Measurements from ENCODE around the gene COL4A2.

Gene COL4A2

DNA sequence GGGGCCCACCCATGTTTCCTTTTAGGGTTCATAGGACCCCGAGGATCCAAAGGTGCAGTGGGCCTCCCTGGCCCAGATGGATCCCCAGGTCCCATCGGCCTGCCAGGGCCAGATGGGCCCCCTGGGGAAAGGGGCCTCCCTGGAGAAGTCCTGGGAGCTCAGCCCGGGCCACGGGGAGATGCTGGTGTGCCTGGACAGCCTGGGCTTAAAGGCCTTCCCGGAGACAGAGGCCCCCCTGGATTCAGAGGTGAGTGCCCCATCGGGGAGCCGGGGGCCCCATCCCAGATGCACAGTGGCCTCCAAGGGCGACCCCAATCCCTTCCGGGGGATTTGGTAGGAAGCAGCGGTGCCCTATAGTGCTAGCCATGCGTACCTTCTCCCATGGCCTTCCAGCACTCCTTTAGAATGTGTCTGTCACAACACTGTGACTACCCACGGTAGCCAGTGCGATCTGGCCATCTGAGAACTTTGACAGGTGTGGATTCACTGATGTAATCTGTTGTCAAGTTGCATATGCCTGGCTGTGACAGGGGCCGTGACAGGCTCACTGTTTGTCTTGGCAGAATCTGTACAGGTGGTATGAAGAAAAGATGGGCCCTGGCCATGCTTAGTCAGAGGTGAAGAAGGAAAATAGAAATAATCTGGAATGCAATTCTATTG is 165.9 kb downstream of the COL4A2 start:
- no peaks in the 10 kb centered on the region for H3K4me1 ChIP-seq (ENCODE audit: insufficient read depth, low read length)
- H3K4me3 ChIP-seq (ENCODE audit: low read length): no peak overlapping the region
- no peaks in the 10 kb centered on the region for H3K27me3 ChIP-seq (ENCODE audit: insufficient read depth, low read length)
- H2AFZ ChIP-seq (ENCODE audit: low read depth, low read length): no peak overlapping the region
- H3K9me3 ChIP-seq (ENCODE audit: low read length): no peaks in the 10 kb centered on the region
- H3K36me3 ChIP-seq (ENCODE audit: insufficient read depth, low read length): peaks cover 41% of the 10 kb centered on the region

DNA sequence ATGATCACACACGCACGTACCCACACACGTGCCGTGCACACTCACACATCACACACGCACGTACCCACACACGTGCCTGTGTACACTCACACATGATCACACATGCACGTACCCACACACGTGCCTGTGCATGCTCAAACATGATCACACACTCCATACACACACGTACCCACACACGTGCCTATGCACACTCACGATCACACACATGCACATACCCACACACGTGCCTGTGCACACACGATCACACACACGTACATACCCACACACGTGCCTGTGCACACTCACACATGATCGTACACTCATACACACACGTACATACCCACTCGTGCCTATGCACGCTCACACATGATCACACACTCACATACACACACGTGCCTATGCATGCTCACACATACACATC is 167.6 kb downstream of the COL4A2 start:
- Histone ChIP-seq H3K4me3 (ENCODE audit: low read length) (no peak overlapping the region), H3K36me3 (ENCODE audit: insufficient read depth, low read length) (peaks cover 47% of the 10 kb centered on the region), H3K27me3 (ENCODE audit: insufficient read depth, low read length) (no peaks in the 10 kb centered on the region), H3K4me1 (ENCODE audit: insufficient read depth, low read length) (no peaks in the 10 kb centered on the region), H2AFZ (ENCODE audit: low read depth, low read length) (no peak overlapping the region), H3K9me3 (ENCODE audit: low read length) (no peaks in the 10 kb centered on the region)

DNA sequence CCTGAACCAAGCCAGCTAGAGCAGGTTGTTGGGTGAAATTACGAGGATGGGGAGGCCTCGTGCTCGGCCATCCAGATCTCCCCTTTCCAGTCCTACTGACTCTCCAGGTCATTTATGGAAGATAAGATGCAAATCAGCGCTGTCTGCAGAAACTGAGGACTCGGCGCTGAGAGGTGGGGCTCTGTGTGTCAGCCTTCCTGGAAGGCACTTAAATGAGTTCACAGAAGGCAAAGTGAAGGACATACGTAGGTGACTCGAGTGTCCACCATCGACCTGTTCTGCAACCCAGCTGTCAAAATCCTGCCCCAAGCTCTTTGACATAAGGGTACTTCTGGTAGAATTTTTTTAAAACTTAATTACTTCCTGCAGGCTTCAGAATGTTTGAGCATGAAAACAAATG is 168.0 kb downstream of the COL4A2 start:
- Histone ChIP-seq H3K4me1 (ENCODE audit: insufficient read depth, low read length) (no peaks in the 10 kb centered on the region), H3K27me3 (ENCODE audit: insufficient read depth, low read length) (no peaks in the 10 kb centered on the region), H3K4me3 (ENCODE audit: low read length) (no peak overlapping the region), H3K9me3 (ENCODE audit: low read length) (no peaks in the 10 kb centered on the region), H2AFZ (ENCODE audit: low read depth, low read length) (no peak overlapping the region), H3K36me3 (ENCODE audit: insufficient read depth, low read length) (peaks cover 48% of the 10 kb centered on the region)

DNA sequence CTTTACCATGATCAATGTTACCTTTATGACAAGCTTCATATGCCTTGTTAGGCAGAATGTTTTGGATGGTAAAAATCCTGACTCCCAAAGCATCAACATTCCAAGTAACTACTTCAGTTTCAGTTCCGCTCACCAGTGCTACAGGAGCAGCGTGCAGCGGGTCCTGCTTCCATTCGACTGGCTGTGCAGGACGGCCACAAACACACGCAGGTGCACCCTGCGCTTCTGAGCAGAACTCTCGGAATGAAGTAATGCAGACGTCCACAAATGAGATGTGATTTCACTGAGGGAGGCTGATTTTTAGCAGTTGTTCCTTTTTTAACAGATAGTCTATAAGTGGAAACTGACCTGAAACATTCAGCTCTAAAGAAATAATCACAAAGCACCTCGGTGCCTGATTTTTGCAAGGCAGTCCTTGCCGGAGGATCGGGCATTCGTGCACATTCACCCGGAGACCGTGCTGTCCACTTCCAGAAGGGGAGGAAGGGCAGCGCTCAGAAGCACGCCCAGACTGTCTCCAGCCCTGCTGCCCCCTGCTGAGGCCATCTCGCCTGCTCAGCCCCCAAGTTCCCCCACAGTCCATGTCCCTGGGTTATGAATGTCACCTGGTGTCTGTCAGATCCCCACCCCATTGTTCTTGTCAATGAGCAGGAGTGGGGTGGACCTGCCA is 168.6 kb downstream of the COL4A2 start:
- H3K9me3 ChIP-seq (ENCODE audit: low read length): no peaks in the 10 kb centered on the region
- H2AFZ ChIP-seq (ENCODE audit: low read depth, low read length): no peak overlapping the region
- peaks cover 48% of the 10 kb centered on the region for H3K36me3 ChIP-seq (ENCODE audit: insufficient read depth, low read length)
- H3K4me3 ChIP-seq (ENCODE audit: low read length): no peak overlapping the region
- no peaks in the 10 kb centered on the region for H3K27me3 ChIP-seq (ENCODE audit: insufficient read depth, low read length)
- H3K4me1 ChIP-seq (ENCODE audit: insufficient read depth, low read length): no peaks in the 10 kb centered on the region

DNA sequence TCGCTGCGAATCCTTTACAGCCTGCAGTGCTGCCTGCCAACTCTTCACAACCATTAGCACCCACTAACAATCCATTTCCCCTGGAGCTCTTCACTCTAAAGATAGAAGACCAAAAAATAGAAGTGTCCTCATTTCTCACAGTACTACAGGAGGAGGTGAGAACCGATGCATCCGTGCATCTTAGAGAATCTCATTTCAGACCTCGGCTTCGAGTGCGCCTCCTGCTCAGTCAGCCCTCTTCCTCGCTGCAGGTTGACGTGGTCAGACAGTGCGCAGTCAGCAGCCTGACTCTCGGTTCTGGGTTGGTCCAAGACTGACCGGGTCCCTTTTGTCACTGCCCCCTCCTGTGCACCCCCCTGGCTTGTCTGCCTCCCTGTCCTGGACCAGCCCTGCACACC is 169.1 kb downstream of the COL4A2 start:
- H2AFZ ChIP-seq (ENCODE audit: low read depth, low read length): no peak overlapping the region
- H3K36me3 ChIP-seq (ENCODE audit: insufficient read depth, low read length): peaks cover 47% of the 10 kb centered on the region
- H3K4me1 ChIP-seq (ENCODE audit: insufficient read depth, low read length): no peaks in the 10 kb centered on the region
- no peaks in the 10 kb centered on the region for H3K27me3 ChIP-seq (ENCODE audit: insufficient read depth, low read length)
- no peaks in the 10 kb centered on the region for H3K9me3 ChIP-seq (ENCODE audit: low read length)
- H3K4me3 ChIP-seq (ENCODE audit: low read length): no peak overlapping the region

DNA sequence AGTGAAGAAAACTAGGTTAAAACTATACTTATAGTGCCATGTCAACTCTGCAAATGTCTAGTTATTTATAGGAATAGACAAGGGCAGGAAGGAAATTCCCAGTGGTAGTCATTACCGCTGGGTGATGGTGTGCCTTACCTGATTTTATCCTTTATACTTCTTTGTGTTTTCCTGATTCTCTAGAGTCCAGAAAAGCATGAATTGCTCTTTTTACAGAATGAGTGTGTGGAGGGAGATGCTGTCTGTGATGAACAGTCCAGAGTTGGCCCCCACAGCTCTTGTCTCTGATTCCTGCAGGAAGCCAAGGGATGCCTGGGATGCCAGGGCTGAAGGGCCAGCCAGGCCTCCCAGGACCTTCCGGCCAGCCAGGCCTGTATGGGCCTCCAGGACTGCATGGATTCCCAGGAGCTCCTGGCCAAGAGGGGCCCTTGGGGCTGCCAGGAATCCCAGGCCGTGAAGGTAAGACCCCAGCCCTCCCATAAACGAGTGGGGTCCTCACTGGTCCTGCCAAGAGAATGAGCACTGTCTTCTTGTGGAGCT is 170.7 kb downstream of the COL4A2 start:
- H2AFZ ChIP-seq (ENCODE audit: low read depth, low read length): no peak overlapping the region
- no peaks in the 10 kb centered on the region for H3K27me3 ChIP-seq (ENCODE audit: insufficient read depth, low read length)
- H3K4me3 ChIP-seq (ENCODE audit: low read length): no peak overlapping the region
- peaks cover 51% of the 10 kb centered on the region for H3K36me3 ChIP-seq (ENCODE audit: insufficient read depth, low read length)
- H3K9me3 ChIP-seq (ENCODE audit: low read length): no peaks in the 10 kb centered on the region
- H3K4me1 ChIP-seq (ENCODE audit: insufficient read depth, low read length): no peaks in the 10 kb centered on the region

DNA sequence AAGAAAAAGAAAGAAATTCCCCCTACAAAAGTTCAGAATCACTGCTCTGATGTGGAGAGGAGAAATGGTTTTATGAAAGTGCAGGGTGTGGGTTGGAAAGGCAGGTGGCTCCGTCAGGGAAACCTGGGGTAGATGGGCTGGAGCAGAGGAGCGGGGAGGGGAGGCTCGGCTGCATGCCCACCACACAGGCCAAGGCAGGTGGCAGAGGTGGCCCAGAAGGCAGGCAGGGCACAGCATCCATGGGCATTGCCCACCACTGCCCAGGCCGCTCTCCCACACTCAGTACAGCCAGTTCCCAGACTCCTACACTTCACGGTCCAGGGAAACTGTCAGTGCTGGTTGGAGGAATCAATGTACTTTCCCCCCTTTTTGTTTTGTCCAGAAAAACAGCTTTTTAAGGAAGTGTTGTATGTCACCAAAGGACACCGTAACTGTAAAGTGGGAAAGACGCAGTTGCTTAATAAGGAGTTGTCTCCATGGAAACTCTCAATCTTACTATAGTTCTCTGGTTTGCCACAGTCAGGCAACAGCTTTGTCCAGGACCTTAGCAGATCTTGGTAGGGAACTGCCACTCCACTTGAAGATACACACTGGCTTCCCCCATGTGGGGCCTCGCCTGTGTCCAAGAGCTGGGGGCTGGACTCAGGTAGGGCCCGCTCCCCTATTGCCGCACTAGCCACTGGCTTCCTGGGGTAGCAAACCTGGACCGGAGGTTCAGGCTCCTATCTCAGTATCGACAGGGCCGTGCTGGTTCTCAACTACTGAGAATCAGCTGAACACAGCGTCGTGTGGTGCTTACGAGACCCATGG is 171.5 kb downstream of the COL4A2 start:
- H3K27me3 ChIP-seq (ENCODE audit: insufficient read depth, low read length): no peaks in the 10 kb centered on the region
- no peaks in the 10 kb centered on the region for H3K9me3 ChIP-seq (ENCODE audit: low read length)
- H3K36me3 ChIP-seq (ENCODE audit: insufficient read depth, low read length): peaks cover 55% of the 10 kb centered on the region
- no peak overlapping the region for H2AFZ ChIP-seq (ENCODE audit: low read depth, low read length)
- no peak overlapping the region for H3K4me3 ChIP-seq (ENCODE audit: low read length)
- no peaks in the 10 kb centered on the region for H3K4me1 ChIP-seq (ENCODE audit: insufficient read depth, low read length)

DNA sequence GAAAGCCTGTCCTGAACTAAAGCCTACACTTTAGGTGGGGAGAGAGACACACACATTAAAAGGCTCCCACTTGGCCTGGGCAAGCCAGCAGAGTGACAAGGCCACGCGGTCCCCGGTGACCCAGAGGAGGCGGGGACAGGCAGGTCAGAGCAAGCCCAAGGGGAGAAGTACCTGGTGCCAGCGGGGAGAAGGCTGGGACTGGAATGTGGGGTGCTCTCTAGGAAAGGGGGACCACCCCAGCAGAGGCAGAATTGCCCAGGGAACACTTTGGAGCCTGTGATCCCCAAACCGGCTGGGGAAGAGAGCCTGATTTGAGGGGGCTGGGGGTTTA is 172.1 kb downstream of the COL4A2 start:
- Histone ChIP-seq H3K4me1 (ENCODE audit: insufficient read depth, low read length) (no peaks in the 10 kb centered on the region), H3K4me3 (ENCODE audit: low read length) (no peak overlapping the region), H2AFZ (ENCODE audit: low read depth, low read length) (no peak overlapping the region), H3K36me3 (ENCODE audit: insufficient read depth, low read length) (peaks cover 56% of the 10 kb centered on the region), H3K9me3 (ENCODE audit: low read length) (no peaks in the 10 kb centered on the region), H3K27me3 (ENCODE audit: insufficient read depth, low read length) (no peaks in the 10 kb centered on the region)

DNA sequence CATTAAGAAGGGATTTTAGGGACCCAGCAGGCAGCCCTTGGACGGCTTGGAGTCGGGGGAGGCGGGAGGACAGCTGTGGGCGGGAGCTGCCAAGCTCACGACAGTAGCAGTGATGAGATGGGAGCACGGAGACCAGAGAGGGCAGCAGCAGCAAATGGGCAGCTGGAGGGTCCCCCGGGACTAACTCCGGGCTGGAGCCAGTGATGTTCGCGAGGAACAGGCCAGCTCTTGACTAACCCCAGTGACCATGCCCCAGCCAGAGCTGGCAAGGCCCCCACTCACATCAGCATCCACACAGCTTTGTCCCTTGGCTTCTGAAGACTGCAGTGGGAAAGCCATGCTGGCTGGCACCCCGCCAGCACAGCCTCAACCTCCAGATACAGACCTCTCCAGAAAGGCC is 172.6 kb downstream of the COL4A2 start:
- Histone ChIP-seq H3K36me3 (ENCODE audit: insufficient read depth, low read length) (peaks cover 56% of the 10 kb centered on the region), H3K27me3 (ENCODE audit: insufficient read depth, low read length) (no peaks in the 10 kb centered on the region), H3K4me3 (ENCODE audit: low read length) (no peak overlapping the region), H3K9me3 (ENCODE audit: low read length) (no peaks in the 10 kb centered on the region), H3K4me1 (ENCODE audit: insufficient read depth, low read length) (no peaks in the 10 kb centered on the region), H2AFZ (ENCODE audit: low read depth, low read length) (no peak overlapping the region)

DNA sequence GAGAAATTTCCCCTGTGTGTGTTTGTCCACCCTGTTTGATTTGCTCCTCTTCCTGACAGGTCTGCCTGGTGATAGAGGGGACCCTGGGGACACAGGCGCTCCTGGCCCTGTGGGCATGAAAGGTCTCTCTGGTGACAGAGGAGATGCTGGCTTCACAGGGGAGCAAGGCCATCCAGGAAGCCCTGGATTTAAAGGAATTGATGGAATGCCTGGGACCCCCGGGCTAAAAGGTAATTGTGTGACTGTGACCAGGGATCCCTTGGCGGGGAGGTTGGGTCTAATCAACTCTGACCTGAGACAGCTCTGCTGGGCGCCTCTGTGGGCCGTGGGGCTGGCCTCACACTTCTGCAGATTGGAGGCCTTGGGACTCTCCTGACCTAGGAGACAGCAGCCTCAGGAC is 173.1 kb downstream of the COL4A2 start:
- Histone ChIP-seq H3K4me1 (ENCODE audit: insufficient read depth, low read length) (no peaks in the 10 kb centered on the region), H3K27me3 (ENCODE audit: insufficient read depth, low read length) (no peaks in the 10 kb centered on the region), H2AFZ (ENCODE audit: low read depth, low read length) (no peak overlapping the region), H3K4me3 (ENCODE audit: low read length) (no peak overlapping the region), H3K9me3 (ENCODE audit: low read length) (no peaks in the 10 kb centered on the region), H3K36me3 (ENCODE audit: insufficient read depth, low read length) (peaks cover 54% of the 10 kb centered on the region)

DNA sequence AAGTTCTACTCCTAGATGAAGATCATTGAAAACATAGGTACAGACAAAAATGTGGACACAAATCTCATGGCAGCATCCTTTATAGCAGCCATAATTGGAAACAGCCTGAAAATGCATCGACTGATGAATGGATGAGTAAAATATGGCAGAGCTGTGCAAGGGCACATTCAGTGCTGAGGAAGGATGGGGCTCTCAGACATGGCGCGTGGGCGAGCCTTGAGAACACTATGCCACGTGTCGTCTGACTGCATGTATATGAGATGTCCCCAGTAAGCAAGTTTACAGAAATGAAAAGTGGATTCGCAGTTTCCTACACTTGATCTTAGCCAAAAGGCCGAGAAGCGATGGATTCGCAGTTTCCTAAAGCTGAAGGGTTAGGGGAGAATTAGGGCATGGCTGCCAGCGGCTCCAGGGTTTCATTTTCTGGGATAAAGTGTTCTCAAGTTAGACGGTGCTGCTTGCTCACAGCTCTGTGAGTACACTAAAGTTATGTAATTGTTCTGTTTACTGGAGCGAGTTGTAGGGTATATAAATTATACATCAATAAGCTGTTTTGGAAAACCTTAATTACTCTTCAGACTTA is 176.4 kb downstream of the COL4A2 start:
- Histone ChIP-seq H3K4me3 (ENCODE audit: low read length) (no peak overlapping the region), H3K36me3 (ENCODE audit: insufficient read depth, low read length) (peaks cover 57% of the 10 kb centered on the region), H3K9me3 (ENCODE audit: low read length) (no peaks in the 10 kb centered on the region), H3K4me1 (ENCODE audit: insufficient read depth, low read length) (peaks cover 11% of the 10 kb centered on the region), H3K27me3 (ENCODE audit: insufficient read depth, low read length) (no peaks in the 10 kb centered on the region), H2AFZ (ENCODE audit: low read depth, low read length) (no peak overlapping the region)

DNA sequence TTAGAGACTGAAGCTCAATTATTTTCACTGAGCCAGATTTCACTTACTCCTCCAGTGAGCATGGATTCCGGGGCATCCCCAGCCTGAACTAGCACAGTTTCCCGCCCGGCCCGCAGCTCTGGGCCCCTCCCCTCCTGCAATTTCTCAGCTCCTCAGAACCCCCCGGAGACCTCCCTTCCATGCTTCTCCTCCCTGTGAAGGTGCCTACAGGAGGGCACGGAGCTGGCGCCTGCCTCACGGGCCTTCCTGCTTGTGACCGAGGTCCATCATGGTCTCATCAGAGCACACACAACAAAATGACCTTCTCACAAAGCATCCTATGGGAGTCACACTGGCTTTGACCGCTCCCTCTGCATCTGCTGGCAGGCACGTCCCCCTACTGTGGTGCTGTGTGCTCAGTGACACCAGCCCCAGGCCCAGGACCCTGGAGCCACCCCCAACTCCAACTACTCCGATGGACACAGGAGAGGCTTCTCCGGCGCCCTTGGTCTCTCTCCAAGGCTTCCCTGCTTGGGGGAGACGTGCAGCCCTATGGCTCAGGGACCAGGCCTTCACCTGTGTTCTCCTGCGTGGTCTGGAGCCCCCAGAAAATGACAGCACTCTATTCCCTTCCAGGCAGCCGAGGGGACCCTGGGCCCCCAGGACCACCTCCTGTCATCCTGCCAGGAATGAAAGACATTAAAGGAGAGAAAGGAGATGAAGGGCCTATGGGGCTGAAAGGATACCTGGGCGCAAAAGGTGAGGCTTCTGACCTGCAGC is 177.4 kb downstream of the COL4A2 start:
- H3K27me3 ChIP-seq (ENCODE audit: insufficient read depth, low read length): no peaks in the 10 kb centered on the region
- H3K36me3 ChIP-seq (ENCODE audit: insufficient read depth, low read length): peaks cover 60% of the 10 kb centered on the region
- no peak overlapping the region for H3K4me3 ChIP-seq (ENCODE audit: low read length)
- H3K9me3 ChIP-seq (ENCODE audit: low read length): no peaks in the 10 kb centered on the region
- H2AFZ ChIP-seq (ENCODE audit: low read depth, low read length): no peak overlapping the region
- peaks cover 11% of the 10 kb centered on the region for H3K4me1 ChIP-seq (ENCODE audit: insufficient read depth, low read length)

Data from neuron (in vitro differentiated cells).